Measurements from ENCODE around the gene RAP1GAP. TPM values are rescaled to one million over a fixed set of nuclear protein-coding genes. Genes with fewer than 3 reads are reported as not detected.

The RAP1GAP gene
- total RNA-seq, 2 donors from 2014 or later = 29.6 to 36.3 TPM

GRCh38 chr1:21649315-21649714, 19.8 kb downstream of the RAP1GAP start:
- DNase-seq = no peak

GRCh38 chr1:21648791-21649190, 20.4 kb downstream of the RAP1GAP start:
- intact Hi-C loops (cut with DNase I) = no loop called here
- no peak for DNase-seq
- Histone ChIP-seq H3K9me3 (no peaks in the 10 kb centered on the region), H3K27ac (no peak overlapping the region), H3K4me3 (no peak overlapping the region), H3K36me3 (no peaks in the 10 kb centered on the region), H3K9ac (ENCODE audit: low read depth in 2 of 2, low read length in 2 of 2) (no peak overlapping the region), H3K27me3 (peaks cover 3% of the 10 kb centered on the region), H3K4me1 (peaks cover 7% of the 10 kb centered on the region)
- TF ChIP-seq CTCF (IDR thresholded peaks at IDR 0.05) = no peak

More at GRCh38 chr1:21649315-21649714, 19.8 kb downstream of the RAP1GAP start:
- H3K4me3 ChIP-seq = no peak overlapping the region
- no peak for TF ChIP-seq CTCF (IDR thresholded peaks at IDR 0.05)
- peaks cover 3% of the 10 kb centered on the region for H3K27me3 ChIP-seq
- H3K4me1 ChIP-seq = peaks cover 7% of the 10 kb centered on the region
- no peaks in the 10 kb centered on the region for H3K36me3 ChIP-seq
- intact Hi-C loops (cut with DNase I) = no loop called here
- H3K27ac ChIP-seq = no peak overlapping the region
- H3K9ac ChIP-seq (ENCODE audit: low read depth in 2 of 2, low read length in 2 of 2) = no peak overlapping the region
- no peaks in the 10 kb centered on the region for H3K9me3 ChIP-seq

GRCh38 chr1:21648352-21648730, 20.8 kb downstream of the RAP1GAP start:
- H3K27ac ChIP-seq = no peak overlapping the region
- peaks cover 7% of the 10 kb centered on the region for H3K4me1 ChIP-seq
- H3K9me3 ChIP-seq = no peaks in the 10 kb centered on the region
- no peaks in the 10 kb centered on the region for H3K36me3 ChIP-seq
- no peak overlapping the region for H3K4me3 ChIP-seq
- H3K27me3 ChIP-seq = peaks cover 3% of the 10 kb centered on the region
- no peak for TF ChIP-seq CTCF (IDR thresholded peaks at IDR 0.05)
- no peak overlapping the region for H3K9ac ChIP-seq (ENCODE audit: low read depth in 2 of 2, low read length in 2 of 2)
- DNase-seq = no peak
- intact Hi-C loops (cut with DNase I) = no loop called here

- no peak overlapping the region for H3K9ac ChIP-seq (ENCODE audit: low read depth in 2 of 2, low read length in 2 of 2)
- peaks cover 3% of the 10 kb centered on the region for H3K27me3 ChIP-seq
- TF ChIP-seq CTCF (IDR thresholded peaks at IDR 0.05) = no peak
- H3K27ac ChIP-seq = no peak overlapping the region
- no peaks in the 10 kb centered on the region for H3K36me3 ChIP-seq
- intact Hi-C loops (cut with DNase I) = no loop called here
- peaks cover 7% of the 10 kb centered on the region for H3K4me1 ChIP-seq
- H3K4me3 ChIP-seq = no peak overlapping the region
- DNase-seq = peak; percentile 71
- no peaks in the 10 kb centered on the region for H3K9me3 ChIP-seq
These were observed 21.5 kb downstream of the RAP1GAP start for GRCh38 chr1:21647431-21648351.

GRCh38 chr1:21645550-21645949, 23.6 kb downstream of the RAP1GAP start:
- no peaks in the 10 kb centered on the region for H3K27me3 ChIP-seq
- TF ChIP-seq CTCF (IDR thresholded peaks at IDR 0.05) = no peak

More at GRCh38 chr1:21645550-21645949, 23.6 kb downstream of the RAP1GAP start:
- no peaks in the 10 kb centered on the region for H3K9me3 ChIP-seq
- no peak overlapping the region for H3K4me3 ChIP-seq
- no peak overlapping the region for H3K27ac ChIP-seq
- no peak overlapping the region for H3K9ac ChIP-seq (ENCODE audit: low read depth in 2 of 2, low read length in 2 of 2)
- intact Hi-C loops (cut with DNase I) = no loop called here
- DNase-seq = no peak
- H3K4me1 ChIP-seq = no peaks in the 10 kb centered on the region
- H3K36me3 ChIP-seq = no peaks in the 10 kb centered on the region

Data from colonic mucosa (tissue), 4 donors.